B cell (primary cell): Measurements from ENCODE around the gene RPL7A.

Experiments used
- CTCF ChIP-seq: fragments of 200-600 bp; IDR thresholded peaks from one replicate; pipeline ENCODE4 v1.8.0; 2022; ENCODE audit warnings: antibody characterized with exemption, mild to moderate bottlenecking
- EZH2 ChIP-seq: IDR thresholded peaks from 2 replicates; pipeline ENCODE4 v1.6.1; 2012; ENCODE audit warnings: borderline replicate concordance, low read depth, mild to moderate bottlenecking, moderate library complexity, low read length; ENCODE audit not compliant: insufficient read depth, poor library complexity, severe bottlenecking

- TF ChIP-seq EZH2 (no peak), CTCF (no peak)
These were observed 4.1 kb downstream of the RPL7A start for GRCh38 chr9:133351908-133352634.
